ENCODE data around the gene MAP3K5.
"Not testable (repeated sequence)": the region's sequence is repeated elsewhere in the genome, so short reads cannot be mapped to it uniquely, and the experiment has no call there.

Gene MAP3K5, protein sequence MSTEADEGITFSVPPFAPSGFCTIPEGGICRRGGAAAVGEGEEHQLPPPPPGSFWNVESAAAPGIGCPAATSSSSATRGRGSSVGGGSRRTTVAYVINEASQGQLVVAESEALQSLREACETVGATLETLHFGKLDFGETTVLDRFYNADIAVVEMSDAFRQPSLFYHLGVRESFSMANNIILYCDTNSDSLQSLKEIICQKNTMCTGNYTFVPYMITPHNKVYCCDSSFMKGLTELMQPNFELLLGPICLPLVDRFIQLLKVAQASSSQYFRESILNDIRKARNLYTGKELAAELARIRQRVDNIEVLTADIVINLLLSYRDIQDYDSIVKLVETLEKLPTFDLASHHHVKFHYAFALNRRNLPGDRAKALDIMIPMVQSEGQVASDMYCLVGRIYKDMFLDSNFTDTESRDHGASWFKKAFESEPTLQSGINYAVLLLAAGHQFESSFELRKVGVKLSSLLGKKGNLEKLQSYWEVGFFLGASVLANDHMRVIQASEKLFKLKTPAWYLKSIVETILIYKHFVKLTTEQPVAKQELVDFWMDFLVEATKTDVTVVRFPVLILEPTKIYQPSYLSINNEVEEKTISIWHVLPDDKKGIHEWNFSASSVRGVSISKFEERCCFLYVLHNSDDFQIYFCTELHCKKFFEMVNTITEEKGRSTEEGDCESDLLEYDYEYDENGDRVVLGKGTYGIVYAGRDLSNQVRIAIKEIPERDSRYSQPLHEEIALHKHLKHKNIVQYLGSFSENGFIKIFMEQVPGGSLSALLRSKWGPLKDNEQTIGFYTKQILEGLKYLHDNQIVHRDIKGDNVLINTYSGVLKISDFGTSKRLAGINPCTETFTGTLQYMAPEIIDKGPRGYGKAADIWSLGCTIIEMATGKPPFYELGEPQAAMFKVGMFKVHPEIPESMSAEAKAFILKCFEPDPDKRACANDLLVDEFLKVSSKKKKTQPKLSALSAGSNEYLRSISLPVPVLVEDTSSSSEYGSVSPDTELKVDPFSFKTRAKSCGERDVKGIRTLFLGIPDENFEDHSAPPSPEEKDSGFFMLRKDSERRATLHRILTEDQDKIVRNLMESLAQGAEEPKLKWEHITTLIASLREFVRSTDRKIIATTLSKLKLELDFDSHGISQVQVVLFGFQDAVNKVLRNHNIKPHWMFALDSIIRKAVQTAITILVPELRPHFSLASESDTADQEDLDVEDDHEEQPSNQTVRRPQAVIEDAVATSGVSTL (N-terminal part only)

DNA sequence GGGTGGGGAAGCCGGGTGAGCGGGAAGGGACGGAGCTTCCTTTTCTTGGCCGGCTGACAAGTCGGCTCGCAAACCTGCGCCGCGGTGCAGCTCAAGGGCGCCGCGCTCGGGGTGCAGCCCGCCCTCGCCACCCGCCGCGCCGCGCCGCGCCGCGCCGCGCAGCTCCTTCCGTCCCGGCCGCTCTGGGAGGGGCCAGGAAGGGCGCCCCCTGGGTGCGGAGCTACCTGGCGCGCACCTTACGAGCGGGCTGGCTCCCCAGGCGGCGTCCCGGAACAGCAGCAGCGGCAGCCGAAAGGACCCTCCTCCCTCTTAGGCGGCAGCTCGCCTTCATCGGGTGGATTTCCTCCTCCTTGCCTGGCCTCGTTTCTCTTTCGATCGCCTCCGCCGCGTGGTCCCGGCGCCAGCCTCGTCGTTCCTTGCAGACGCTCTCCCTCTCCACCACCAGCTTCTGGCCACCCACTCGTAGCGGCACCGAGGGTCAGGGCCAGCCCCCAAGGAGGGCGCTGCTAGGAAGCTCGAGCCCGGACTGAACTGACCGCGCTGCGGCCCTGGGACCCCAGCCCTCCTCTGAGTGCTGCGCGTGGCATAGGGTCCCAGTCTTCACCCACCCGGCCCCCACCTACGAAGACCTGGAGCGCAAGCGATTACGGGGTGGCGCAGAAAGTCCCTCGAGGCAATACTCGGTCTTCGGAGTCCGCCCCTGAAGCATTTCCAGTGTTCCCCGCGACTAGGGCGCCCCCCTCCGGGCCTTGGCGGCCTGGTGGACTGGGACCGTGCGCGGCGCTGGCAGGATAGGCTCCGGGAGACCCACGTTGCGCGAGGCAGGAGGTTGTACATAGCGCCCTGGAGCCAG, at the start of gene MAP3K5:
Gene MAP3K5, minus strand, starts transcription at position 68 of the 853 bp plus-strand sequence. CDS start 320 bp downstream, outside the sequence.
- ATAC-seq (peak; percentile 81), DNase-seq (peak; percentile 95)

DNA sequence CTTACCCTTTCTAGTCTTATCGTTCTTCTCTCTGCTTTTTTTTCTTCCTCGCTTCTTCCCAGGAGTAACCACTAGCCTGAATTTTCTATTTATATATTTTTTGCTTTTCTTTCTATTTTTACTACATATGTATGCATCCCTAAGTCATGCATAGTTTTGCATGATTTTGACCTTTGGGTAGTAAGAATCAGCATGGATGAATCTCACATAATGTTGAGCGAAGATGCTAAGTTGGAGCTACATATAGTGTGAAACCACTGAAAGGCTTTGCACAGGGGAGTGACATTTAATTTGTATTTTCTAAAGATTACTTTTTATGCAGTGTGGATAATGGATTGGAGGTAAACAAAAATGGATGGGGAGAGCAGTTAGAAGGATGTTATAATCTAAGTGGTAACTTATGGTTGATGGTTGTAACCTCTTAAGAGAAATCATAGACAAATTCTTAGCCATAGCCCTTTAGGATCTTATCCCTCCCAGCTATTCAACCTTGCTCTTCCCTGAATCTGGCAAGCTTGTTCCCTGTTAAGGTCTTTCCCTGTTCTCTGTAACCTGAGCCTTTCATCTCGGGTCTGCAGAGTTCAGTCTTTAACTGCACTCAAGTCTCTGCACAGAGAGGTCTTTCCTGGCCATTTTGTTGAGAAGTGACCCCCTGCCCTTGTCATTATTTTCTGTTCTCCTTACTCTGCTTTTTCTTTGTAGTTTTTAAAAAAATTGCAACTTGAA, 48.2 kb upstream of the MAP3K5 start:
- ATAC-seq: no peak
- no peak for DNase-seq

DNA sequence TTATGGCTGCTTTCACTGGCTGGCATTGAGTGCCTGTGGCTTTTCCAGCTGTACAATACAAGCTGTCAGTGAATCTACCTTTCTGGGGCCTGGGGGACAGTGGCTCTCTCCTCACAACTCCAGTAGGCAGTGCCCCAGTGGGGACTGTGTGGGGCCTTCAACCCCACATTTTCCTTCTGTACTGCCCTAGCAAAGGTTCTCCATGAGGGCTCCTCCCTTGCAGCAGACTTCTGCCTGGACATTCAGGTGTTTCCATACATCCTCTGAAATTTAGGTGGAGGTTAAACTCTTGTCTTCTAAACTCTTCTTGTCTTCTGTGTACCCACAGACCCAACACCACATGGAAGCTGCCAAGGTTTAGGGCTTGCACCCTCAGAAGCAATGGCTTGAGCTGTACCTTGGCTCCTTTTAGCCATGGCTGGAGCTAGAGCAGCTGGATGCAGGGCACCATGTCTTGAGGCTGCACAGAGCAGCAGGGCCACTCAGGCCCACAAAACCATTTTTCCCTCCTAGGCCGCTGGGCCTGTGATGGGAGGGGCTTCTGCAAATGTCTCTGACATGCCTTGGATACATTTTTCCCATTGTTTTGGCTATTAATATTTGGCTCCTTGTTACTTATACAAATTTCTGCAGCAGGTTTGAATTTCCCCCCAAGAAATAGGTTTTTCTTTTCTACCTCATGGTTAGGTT, 39.7 kb upstream of the MAP3K5 start:
- no peak for DNase-seq
- no peak for ATAC-seq

DNA sequence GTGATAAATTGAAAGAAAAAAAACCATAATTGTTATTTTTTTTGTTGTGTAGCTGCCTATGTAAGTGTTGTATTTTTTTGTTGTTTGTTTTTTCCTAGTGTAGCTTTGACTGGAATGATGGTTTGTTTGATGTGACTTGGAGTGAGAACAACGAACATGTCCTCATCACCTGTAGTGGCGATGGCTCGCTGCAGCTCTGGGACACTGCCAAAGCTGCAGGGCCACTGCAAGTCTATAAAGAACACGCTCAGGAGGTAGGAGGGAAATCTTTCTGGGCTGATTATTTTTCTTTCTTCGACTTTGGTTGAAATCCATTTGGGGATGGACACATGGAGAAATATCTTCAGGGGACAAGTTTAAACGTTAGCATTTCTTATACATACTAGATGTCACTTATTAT, 33.9 kb upstream of the MAP3K5 start:
- ATAC-seq (no peak), DNase-seq (no peak)

DNA sequence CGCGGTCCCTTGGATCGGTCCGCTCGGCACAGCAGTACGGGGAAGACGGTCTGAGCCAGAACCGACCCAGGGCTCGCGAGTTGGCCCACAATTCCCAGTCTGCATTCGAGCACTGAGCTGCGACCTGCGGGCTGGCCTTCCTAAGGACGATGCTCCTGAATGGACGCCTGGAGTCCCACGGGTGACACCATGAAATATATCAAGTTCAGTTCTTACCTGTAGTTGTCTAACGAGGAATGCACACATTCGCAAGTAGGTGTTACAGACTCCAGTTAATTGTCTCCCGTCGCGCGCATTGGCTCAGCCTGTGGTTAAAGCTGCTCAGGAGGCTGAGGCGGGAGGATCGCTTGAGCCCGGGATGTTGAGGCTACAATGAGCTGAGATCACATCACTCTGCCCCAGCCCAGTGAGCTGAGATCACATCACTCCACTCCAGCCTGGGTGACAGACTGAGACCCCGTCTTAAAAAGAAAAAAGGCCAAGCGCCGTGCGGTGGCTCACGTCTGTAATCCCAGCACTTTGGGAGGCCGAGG, 30.9 kb upstream of the MAP3K5 start:
- DNase-seq (peak; percentile 14), ATAC-seq (no peak)

DNA sequence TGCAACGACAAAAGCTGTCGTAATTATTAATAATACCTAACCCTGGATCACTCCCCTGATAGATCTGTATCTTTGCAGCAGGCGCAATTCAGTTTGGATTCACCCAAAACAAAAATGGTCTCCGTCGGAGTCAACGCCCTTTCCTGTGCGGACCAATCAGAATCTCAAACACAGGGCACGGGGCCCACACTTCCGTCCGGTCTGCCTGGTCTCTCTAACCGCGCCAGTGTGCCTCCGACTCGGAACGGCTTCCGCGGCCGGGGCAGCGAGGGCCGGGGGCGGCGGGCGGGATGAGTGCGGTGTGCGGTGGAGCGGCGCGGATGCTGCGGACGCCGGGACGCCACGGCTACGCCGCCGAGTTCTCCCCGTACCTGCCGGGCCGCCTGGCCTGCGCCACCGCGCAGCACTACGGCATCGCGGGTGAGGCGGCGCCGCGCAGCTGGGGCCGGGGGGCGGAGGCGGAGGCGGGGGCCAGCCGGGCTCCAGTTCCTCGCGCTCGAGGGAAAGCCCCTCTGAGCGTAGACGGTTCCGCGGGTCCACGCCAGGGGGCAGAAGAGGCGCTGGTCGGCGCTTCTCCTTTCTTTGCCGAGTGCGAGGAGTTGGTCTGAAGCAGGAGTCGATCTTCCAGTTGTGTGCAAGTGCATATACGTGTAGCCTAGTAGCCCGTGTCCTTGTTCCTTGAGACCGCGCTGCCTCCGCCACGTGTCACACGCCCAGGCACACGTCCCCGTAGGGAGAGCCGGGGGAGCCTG, 30.3 kb upstream of the MAP3K5 start, which contains the start of gene PEX7:
Gene PEX7, plus strand, starts transcription at position 217 of the 752 bp plus-strand sequence. Its CDS starts 74 bp downstream, at position 291.
- ATAC-seq: peak; percentile 96
- DNase-seq: peak; percentile 89

DNA sequence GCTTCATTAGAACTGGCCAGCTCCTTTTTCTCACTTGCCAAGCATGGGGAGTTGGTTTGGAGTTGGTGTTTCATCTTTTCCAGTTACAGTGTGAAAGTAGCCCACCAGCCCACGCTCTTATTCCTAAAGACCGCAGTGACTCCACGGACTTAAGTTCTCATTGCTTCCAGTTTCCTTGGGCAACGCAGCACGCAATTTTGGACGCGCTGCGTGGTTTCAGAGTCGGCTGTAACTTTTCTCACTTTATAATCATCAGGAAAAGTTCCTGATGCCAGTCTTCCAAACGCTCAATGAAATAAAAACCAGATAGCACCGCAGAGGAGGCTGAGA, 29.7 kb upstream of the MAP3K5 start:
- DNase-seq (peak; percentile 34), ATAC-seq (no peak)

DNA sequence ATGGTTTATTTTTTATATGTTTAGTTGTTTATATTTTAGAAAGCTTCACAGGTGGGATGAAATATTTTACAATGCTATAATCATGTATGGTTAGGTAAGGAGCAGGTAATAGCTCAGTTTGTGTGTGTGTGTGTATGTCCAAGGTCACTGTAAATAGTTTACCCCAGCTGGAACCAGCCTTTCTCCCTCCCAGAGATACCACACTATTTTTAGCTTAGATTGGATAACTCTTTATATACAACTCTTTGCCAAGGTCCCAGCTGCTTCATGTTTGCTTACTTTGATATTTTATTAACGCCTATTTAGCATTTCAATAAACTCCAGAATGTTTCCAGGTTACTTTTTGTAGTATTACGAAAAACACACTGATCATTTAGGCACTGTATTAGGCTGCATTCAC, 28.3 kb upstream of the MAP3K5 start:
- no peak for ATAC-seq
- DNase-seq: no peak

DNA sequence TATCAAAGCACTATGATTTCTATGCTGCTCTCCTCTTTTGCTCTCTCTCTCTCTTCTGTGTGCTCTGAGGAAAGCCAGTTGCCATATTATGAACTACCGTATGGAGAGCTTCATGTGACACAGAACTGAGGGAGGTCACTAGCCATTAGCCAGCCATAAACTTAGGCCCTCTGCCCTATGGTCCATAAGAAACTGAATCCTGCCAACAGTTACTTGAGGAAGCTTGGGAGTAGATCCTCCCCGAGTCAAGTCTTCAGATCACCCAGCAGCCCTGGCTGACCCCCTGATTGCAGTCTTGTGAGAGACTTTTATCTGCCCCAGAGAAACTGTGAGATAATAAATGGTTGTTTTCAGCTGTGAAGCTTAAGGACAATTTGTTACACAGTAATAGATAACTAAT, 24.4 kb upstream of the MAP3K5 start:
- no peak for ATAC-seq
- no peak for DNase-seq

DNA sequence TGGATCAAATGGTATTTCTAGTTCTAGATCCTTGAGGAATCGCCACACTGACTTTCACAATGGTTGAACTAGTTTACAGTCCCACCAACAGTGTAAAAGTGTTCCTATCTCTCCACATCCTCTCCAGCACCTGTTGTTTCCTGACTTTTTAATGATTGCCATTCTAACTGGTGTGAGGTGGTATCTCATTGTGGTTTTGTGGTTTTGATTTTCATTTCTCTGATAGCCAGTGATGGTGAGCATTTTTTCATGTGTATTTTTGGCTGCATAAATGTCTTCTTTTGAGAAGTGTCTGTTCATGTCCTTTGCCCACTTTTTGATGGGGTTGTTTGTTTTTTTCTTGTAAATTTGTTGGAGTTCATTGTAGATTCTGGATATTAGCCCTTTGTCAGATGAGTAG, 23.3 kb upstream of the MAP3K5 start:
- not testable (repeated sequence) for ATAC-seq

DNA sequence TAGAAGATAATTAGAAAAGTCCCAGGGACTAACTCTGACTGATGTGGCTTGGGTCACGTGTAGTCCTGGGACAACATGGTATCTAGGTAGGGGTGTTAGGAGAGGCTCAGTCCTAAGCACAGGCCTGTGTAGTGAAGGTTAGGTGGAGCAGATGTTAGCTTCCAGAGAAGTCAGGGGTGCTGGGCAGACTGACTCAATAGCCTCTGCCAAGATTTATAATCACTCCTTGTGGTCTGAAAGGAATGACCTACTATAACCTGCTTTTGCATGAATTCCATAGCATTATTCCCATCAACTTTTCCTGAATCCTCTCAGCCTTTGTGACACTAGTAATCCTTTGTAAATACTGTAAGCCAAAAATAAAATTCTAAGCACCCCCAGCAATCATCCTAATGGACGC, 19.9 kb upstream of the MAP3K5 start:
- DNase-seq (no peak), ATAC-seq (no peak)

More for the DNA sequence above, 23.3 kb upstream of the MAP3K5 start:
- DNase-seq: not testable (repeated sequence)

DNA sequence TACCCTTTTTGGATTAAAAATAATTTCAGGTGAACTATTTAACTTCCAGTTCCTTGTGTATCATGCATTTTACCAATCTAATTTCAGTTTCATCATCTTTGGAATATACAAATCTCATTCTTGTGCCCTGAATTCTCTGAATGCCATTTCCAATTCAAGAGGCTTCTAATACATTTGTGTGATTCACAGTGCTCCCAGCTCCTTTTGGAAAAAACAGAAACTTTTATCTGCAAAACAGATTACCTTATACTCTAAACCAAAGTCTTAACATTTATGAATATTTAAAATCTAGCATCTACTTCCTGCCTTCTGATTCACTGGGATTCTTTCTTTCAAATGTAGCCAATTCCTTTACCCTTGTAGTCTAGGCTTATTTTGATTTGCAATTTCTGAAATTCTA, 19.0 kb upstream of the MAP3K5 start:
- no peak for ATAC-seq

DNA sequence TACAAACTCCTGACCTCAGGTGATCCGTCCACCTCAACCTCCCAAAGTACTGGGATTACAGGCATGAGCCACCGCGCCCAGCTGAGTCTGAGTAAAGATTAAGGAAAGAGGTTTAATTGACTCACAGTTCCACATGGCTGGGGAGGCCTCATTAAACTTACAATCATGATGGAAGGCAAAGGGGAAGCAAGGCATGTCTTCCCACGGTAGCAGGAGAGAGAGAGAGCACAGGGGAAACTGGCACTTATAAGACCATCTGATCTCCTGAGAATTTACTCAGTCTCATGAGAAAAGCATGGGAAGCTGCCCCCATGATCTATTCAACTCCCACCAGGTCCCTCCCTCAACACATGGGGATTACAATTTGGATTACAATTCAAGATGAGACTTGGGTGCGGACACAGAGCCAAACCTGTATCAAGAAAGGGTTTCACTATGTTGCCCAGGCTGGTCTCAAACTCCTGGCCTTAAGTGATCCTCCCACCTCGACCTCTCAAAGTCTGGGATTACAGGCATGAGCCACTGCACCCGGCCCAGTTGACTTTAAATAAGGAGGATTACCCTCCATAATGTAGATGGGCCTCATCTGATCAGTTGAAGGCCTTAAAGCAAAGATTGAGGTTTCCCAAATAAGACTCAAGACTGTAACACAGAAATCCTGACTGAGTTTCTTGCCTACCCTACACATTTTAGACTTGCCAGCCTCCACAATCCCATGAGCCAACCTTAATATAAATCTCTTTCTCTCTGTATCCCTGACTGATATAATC, 17.0 kb upstream of the MAP3K5 start:
- no peak for DNase-seq
- ATAC-seq: no peak

More for the DNA sequence above, 19.0 kb upstream of the MAP3K5 start:
- no peak for DNase-seq

DNA sequence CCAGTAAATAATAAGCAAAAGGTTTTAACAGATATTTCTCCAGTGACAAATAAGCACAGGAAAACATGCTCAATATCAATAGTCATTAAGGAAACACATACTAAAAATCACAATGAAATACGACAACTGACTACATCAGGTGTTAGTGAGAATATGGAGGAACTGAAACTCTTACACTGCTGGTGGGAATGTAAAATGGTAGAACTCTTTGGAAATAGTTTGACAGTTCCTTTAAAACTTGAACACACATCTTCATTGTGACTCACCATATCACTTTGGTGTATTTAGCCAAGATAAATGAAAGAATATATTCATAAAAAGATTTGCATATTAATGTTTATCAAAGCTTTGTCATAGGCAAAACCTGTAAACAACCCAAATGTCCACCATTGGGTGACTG, 11.3 kb upstream of the MAP3K5 start:
- ATAC-seq (no peak), DNase-seq (no peak)

DNA sequence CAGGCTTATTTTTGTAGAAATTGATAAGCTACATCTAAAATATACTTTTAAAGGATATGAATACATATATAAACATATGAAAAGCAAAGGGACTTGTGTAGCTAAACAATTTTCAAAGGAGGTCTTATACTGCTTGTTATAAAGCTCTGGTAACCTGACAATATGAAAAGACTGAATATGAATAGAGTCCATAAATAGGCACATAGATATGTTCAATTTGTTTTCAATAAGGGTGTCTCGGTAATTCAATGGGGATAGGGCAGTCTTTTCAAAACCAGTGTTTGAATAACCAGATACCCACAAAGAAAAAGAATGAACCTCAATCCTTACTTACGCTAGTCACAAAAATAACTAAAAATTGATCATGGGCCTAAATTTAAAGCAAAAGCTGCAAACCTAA, 9.3 kb upstream of the MAP3K5 start:
- ATAC-seq (no peak), DNase-seq (no peak)

DNA sequence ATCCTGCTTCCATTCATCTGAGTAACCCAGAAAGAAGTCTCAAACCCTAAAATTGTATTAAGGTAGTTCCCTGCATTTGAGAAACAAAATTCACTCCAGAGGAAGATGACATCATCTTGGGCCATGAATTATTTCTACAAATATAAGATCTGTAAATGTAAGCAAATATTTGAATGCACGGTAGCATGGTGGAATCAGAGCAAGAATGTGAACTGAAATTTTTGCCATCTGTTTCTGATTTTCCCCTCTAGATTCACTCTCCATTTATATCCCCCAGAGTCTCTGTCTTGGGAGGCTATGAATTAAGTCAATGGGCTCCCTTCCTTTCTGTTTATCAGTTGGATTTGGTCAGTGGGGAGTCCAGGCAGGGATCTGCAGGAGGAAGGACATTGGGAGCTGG, 5.8 kb upstream of the MAP3K5 start:
- ATAC-seq: no peak

DNA sequence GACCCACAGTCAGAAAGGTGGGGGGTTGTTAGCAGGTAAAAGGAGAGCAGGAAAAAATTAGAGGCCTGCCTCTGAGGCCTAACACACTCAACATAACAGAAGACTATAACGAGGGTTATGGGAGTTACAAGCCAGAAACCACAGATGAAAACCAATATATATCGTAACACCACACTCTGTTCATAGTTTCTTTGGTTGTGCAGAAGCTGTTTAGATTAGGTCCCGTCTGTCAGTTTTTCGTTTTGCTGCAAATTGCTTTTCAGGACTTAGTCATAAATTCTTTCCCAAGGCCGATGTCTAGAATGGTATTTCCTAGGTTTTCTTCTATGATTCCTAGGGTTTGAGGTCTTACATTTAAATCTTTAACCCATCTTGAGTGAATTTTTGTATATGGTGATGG, 3.7 kb upstream of the MAP3K5 start:
- no peak for ATAC-seq
- no peak for DNase-seq

More for the DNA sequence above, 5.8 kb upstream of the MAP3K5 start:
- DNase-seq: no peak

DNA sequence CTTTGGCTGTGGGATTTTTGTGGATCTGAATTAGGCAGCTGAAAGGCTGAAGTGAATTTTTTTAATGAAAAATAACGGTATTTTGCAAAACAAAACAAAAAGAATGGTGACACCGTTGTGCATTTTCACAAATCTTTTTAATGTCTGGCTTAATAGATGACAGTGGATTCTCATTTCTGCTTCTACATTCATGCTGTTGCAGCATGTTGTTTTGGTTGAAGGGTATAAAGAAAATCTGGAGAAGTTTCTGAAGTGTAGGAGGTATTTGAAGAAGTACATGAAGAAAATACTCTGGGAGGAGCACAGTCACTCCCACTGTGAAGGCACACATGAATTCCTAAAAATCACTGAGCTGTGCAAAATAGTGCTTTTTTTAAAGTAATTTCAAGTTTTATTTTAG, 3.1 kb upstream of the MAP3K5 start:
- DNase-seq: no peak
- no peak for ATAC-seq

Data from stimulated activated naive CD8-positive, alpha-beta T cell treated with anti-CD3 and anti-CD28 coated beads, Interleukin-15, Interleukin-2, amounts not matched to agents 100 U/mL and 50 U/mL, for 24 hours (primary cell).